GM12878 (cell line): ENCODE data around the gene CYP24A1. TPM values are rescaled to one million over a fixed set of nuclear protein-coding genes. Genes with fewer than 3 reads are reported as not detected.

ENCODE experiments used
- ATAC-seq: fragments of 200-7000 bp; cut with Tn5 transposase; 3 replicates; pipeline ENCODE4 v1.9.1; 2020; ENCODE audit warnings: mild to moderate bottlenecking, moderate library complexity
- BruUV-seq: library from RNA; stranded (reverse); fragments of 400-500 nt; replicated peaks from 2 replicates; lab custom pipeline; 2021; lab: Mats Ljungman, UMichigan
- CTCF ChIA-PET: fragments of 300-600 bp; sonication (Branson Sonifier 250); formaldehyde crosslinking; extraction: SDS; loops from one replicate; lab custom pipeline; 2021; ENCODE audit warnings: inconsistent platforms; lab: Yijun Ruan, JAX
- POLR2A ChIA-PET: fragments of 350-600 bp; formaldehyde crosslinking; extraction: SDS; loops from one replicate; lab custom pipeline; 2021; ENCODE audit warnings: inconsistent platforms; lab: Charles Lee
- RAD21 ChIA-PET: fragments of 300-600 bp; sonication (Branson Sonifier 250); formaldehyde crosslinking; loops from one replicate; lab custom pipeline; 2023; ENCODE audit warnings: antibody characterized with exemption; ENCODE audit not compliant: unreplicated experiment; lab: Charles Lee
- SMC1A ChIA-PET: fragments of 300-600 bp; sonication (Branson Sonifier 250); formaldehyde crosslinking; loops from one replicate; lab custom pipeline; 2023; ENCODE audit not compliant: unreplicated experiment, uncharacterized antibody; lab: Charles Lee
- DNase-seq: peaks from one replicate; pipeline ENCODE4 v3.0.0-alpha.2; 2011; ENCODE audit warnings: low read depth, low spot score
- FAIRE-seq: peaks from 3 replicates; lab custom pipeline; 2011; peaks lifted over from hg19 to GRCh38; lab: Jason Lieb, UNC
- H2AFZ ChIP-seq: 2 replicates; pipeline ENCODE4 v1.6.0; 2011; ENCODE audit warnings: low read depth, low read length, control low read depth; ENCODE audit not compliant: control insufficient read depth
- H3K27ac ChIP-seq: 2 replicates; pipeline ENCODE4 v1.5.1; 2011; ENCODE audit warnings: control low read depth; ENCODE audit not compliant: control insufficient read depth, insufficient read depth
- H3K27me3 ChIP-seq, 2 experiments: replicated peaks in 1 of 2; 2 replicates each; pipeline versions ENCODE4 v1.6.0 to v1.6.1; 2011; ENCODE audit warnings: low read length in 1 of 2; ENCODE audit not compliant: control insufficient read depth in 2 of 2, insufficient read depth in 2 of 2
- H3K36me3 ChIP-seq, 2 experiments: 2 replicates each; pipeline ENCODE4 v1.5.1; 2011; ENCODE audit warnings: low read length in 1 of 2; ENCODE audit not compliant: control insufficient read depth in 2 of 2, insufficient read depth in 2 of 2
- H3K4me1 ChIP-seq: 2 replicates; pipeline ENCODE4 v1.6.1; 2011; ENCODE audit warnings: mild to moderate bottlenecking, low read length, moderate library complexity, mixed read lengths; ENCODE audit not compliant: control insufficient read depth, insufficient read depth
- H3K4me2 ChIP-seq: 2 replicates; pipeline ENCODE4 v1.6.0; 2011; ENCODE audit warnings: control low read depth; ENCODE audit not compliant: control insufficient read depth, insufficient read depth
- H3K4me3 ChIP-seq: fragments of 200-600 bp; sonication (generic); 2 replicates; pipeline ENCODE4 v1.5.1; 2016
- H3K79me2 ChIP-seq: 2 replicates; pipeline ENCODE4 v1.6.0; 2011; ENCODE audit warnings: low read length; ENCODE audit not compliant: control insufficient read depth, insufficient read depth
- H3K9ac ChIP-seq: 2 replicates; pipeline ENCODE4 v1.8.0; 2011; ENCODE audit warnings: low read length, control low read depth, mixed read lengths; ENCODE audit not compliant: control insufficient read depth, insufficient read depth
- H3K9me3 ChIP-seq: replicated peaks from 3 replicates; pipeline ENCODE4 v1.5.1; 2011; ENCODE audit warnings: mild to moderate bottlenecking, low read length; ENCODE audit not compliant: control insufficient read depth, insufficient read depth
- H4K20me1 ChIP-seq: 2 replicates; pipeline ENCODE4 v1.6.0; 2011; ENCODE audit not compliant: control insufficient read depth, insufficient read depth
- ATF7 ChIP-seq: fragments of 450-650 bp; IDR thresholded peaks from 2 replicates; pipeline ENCODE4 v1.6.1; 2016; ENCODE audit warnings: low read depth, mild to moderate bottlenecking
- BACH1 ChIP-seq: fragments of 450-650 bp; IDR thresholded peaks from 2 replicates; pipeline ENCODE4 v1.6.1; 2017; ENCODE audit warnings: mild to moderate bottlenecking, borderline replicate concordance
- FOXM1 ChIP-seq: IDR thresholded peaks from 2 replicates; pipeline ENCODE4 v1.6.1; 2012; ENCODE audit warnings: low read depth, mild to moderate bottlenecking, inconsistent platforms, low read length, moderate library complexity
- GABPA ChIP-seq: IDR thresholded peaks from 2 replicates; pipeline ENCODE4 v1.6.1; 2014; ENCODE audit warnings: antibody characterized with exemption, low read depth, mild to moderate bottlenecking, inconsistent platforms
- IKZF2 ChIP-seq, 2 experiments: fragments of 450-650 bp; IDR thresholded peaks; 2 replicates each; pipeline ENCODE4 v1.6.1; 2017; ENCODE audit warnings: mild to moderate bottlenecking in 2 of 2, moderate library complexity in 2 of 2
- KDM1A ChIP-seq: fragments of 200-600 bp; sonication (generic); IDR thresholded peaks from 2 replicates; pipeline ENCODE4 v1.6.1; 2016; ENCODE audit warnings: borderline replicate concordance
- MXI1 ChIP-seq: fragments of 150-350 bp; IDR thresholded peaks from 2 replicates; pipeline ENCODE4 v1.6.1; 2011; ENCODE audit warnings: low read depth, mild to moderate bottlenecking, inconsistent platforms, low read length, improper control_type of control experiment
- NFXL1 ChIP-seq: fragments of 450-650 bp; IDR thresholded peaks from 2 replicates; pipeline ENCODE4 v1.6.1; 2017; ENCODE audit warnings: antibody characterized with exemption, mild to moderate bottlenecking, borderline replicate concordance
- POU2F2 ChIP-seq: IDR thresholded peaks from 3 replicates; pipeline ENCODE4 v1.6.1; 2011; ENCODE audit warnings: low read depth, mild to moderate bottlenecking, low read length, borderline replicate concordance
- RELA ChIP-seq: fragments of 450-650 bp; IDR thresholded peaks from 2 replicates; pipeline ENCODE4 v1.8.0; 2014; ENCODE audit warnings: borderline replicate concordance; ENCODE audit not compliant: partially characterized antibody
- TCF7 ChIP-seq: IDR thresholded peaks from 2 replicates; pipeline ENCODE4 v1.6.1; 2014; ENCODE audit warnings: antibody characterized with exemption, borderline replicate concordance
- ZBTB33 ChIP-seq: fragments of 450-650 bp; IDR thresholded peaks from 2 replicates; pipeline ENCODE4 v1.6.1; 2017; ENCODE audit warnings: mild to moderate bottlenecking
- ZNF622 ChIP-seq: fragments of 450-650 bp; IDR thresholded peaks from 2 replicates; pipeline ENCODE4 v1.6.1; 2017; ENCODE audit warnings: mild to moderate bottlenecking, inconsistent platforms
- WGBS: methylation state at CpG from one replicate; pipeline ENCODE4 v1.1.6; 2016; ENCODE audit warnings: low lambda C conversion rate; ENCODE audit not compliant: insufficient replicate concordance, insufficient coverage; ENCODE audit errors: missing lambda C conversion rate; 5-methylcytosine and 5-hydroxymethylcytosine counted together
- in situ Hi-C: fragments of 300-500 bp; cut with MboI; formaldehyde crosslinking; loops from 9 replicates; pipeline ENCODE4 v1.14.3; 2018; ENCODE audit warnings: mixed read lengths
- intact Hi-C: fragments of 100-400 bp; cut with micrococcal nuclease; formaldehyde crosslinking; loops from one replicate; pipeline ENCODE4 v1.14.2; 2022; ENCODE audit not compliant: unreplicated experiment
- polyA plus RNA-seq, 11 experiments: library from polyadenylated mRNA; depleted of rRNA in 4 of 11; unstranded in 6 of 11; stranded (reverse) in 5 of 11; fragments of >200 nt; fragmentation: Nextera tagmentation in 4 of 11; fragmentation: Illumina TruSeq in 1 of 11; extraction: Ambion mirVana in 4 of 11; extraction: Trizol in 1 of 11; gene quantifications; 1 replicate in 1 of 11; 2 replicates in 10 of 11; pipeline versions ENCODE4 v1.2.1 to v1.2.3, GENCODE V29; 2011 to 2016; ENCODE audit warnings: inconsistent platforms in 2 of 11, missing spikeins in 2 of 11, low read depth in 1 of 11
- total RNA-seq, 4 experiments: library from RNA; depleted of rRNA in 3 of 4; stranded (reverse); fragments of >200 nt in 3 of 4; fragmentation: Illumina TruSeq in 1 of 4; extraction: Trizol in 1 of 4; gene quantifications; 2 replicates each; pipeline versions ENCODE4 v1.2.1 to v1.2.3, GENCODE V29; 2013 to 2021
- TF ChIP-seq, protein P1 (sequence below): fragments of 150-350 bp; IDR thresholded peaks from 2 replicates; pipeline ENCODE4 v1.6.1; 2014; ENCODE audit warnings: mild to moderate bottlenecking, low read depth, low read length
- TF ChIP-seq, protein P2 (sequence below): IDR thresholded peaks from 2 replicates; pipeline ENCODE4 v1.6.1; 2012; ENCODE audit warnings: low read length, inconsistent platforms
- TF ChIP-seq, protein P3 (sequence below): fragments of 450-650 bp; IDR thresholded peaks from 2 replicates; pipeline ENCODE4 v1.6.1; 2018; ENCODE audit warnings: borderline replicate concordance, mild to moderate bottlenecking; ENCODE audit not compliant: partially characterized antibody

CYP24A1 gene
- total and polyA plus RNA-seq, 10 of the 15 experiments (the other 5 are each of a cell fraction or from before 2014, with no cell fraction given), result 0.69 TPM; not detected in 9

DNA sequence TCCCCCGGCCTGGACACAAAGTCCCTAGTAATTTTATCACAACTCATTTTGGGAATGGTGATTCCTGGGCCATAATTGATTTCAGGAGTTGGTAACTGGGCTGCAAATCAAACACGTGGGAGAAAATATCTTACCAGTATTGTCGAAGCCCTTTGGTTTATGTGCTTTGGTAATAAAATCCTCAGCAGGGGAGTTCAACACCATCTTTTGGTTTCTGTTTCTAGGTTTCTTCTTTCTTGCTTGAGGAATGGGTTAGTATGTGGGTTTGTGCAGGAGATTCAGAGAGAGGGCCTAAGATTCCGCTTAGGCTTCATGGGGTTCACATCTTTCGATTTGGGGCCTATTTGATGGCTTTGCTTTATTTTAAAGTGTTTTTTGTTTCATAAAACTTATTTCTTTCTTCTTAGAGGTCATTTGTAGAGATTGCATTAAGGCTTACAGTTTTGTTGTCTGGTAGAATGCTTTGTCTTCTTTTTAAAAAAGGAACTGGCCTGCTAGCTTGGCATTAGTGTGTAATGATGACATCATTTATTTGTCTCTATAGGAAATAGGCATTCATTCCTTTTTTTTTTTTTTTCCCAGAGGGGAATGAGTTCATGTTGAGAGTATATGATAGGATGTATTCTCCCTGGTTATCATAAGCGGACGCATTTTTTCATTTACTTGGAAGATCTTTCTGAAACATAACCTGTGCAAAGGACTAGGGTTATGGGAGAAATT lies 45.8 kb downstream of the CYP24A1 start:
- RAD21 ChIA-PET, result no interaction called here
- H3K9me3 ChIP-seq, result no peaks in the 10 kb centered on the region; the same call in 2 of the 3 replicates
- in situ Hi-C loops, result no loop called here
- no peak overlapping the region for H3K9ac ChIP-seq
- no peaks in the 10 kb centered on the region for H3K79me2 ChIP-seq
- no peak overlapping the region for H3K4me2 ChIP-seq
- no peaks in the 10 kb centered on the region for H3K36me3 ChIP-seq
- intact Hi-C loops, result no loop called here
- H3K4me3 ChIP-seq, result no peak overlapping the region
- POLR2A ChIA-PET, result interaction anchor here (0.6 kb wide), 1 partner anchor 343 kb away, joined by 4 read pairs; no protein-coding TSS in a partner anchor
- no peak for DNase-seq
- SMC1A ChIA-PET, result interaction anchor here (1.3 kb wide), 1 partner anchor 71 kb away, joined by 3 read pairs; no protein-coding TSS in a partner anchor
- TF ChIP-seq ZNF622 (no peak), ATF7 (peak; percentile 62), ZBTB33 (no peak), FOXM1 (no peak), IKZF2 (IDR thresholded peaks at IDR 0.05) (no peak), RELA (no peak), TCF7 (no peak), BACH1 (no peak), KDM1A (no peak), POU2F2 (no peak), MXI1 (no peak), GABPA (no peak), NFXL1 (peak; percentile 60; the same call in 1 of the 2 replicates)
- TF ChIP-seq, protein P1, sequence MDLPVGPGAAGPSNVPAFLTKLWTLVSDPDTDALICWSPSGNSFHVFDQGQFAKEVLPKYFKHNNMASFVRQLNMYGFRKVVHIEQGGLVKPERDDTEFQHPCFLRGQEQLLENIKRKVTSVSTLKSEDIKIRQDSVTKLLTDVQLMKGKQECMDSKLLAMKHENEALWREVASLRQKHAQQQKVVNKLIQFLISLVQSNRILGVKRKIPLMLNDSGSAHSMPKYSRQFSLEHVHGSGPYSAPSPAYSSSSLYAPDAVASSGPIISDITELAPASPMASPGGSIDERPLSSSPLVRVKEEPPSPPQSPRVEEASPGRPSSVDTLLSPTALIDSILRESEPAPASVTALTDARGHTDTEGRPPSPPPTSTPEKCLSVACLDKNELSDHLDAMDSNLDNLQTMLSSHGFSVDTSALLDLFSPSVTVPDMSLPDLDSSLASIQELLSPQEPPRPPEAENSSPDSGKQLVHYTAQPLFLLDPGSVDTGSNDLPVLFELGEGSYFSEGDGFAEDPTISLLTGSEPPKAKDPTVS, result no peak
- TF ChIP-seq, protein P2, sequence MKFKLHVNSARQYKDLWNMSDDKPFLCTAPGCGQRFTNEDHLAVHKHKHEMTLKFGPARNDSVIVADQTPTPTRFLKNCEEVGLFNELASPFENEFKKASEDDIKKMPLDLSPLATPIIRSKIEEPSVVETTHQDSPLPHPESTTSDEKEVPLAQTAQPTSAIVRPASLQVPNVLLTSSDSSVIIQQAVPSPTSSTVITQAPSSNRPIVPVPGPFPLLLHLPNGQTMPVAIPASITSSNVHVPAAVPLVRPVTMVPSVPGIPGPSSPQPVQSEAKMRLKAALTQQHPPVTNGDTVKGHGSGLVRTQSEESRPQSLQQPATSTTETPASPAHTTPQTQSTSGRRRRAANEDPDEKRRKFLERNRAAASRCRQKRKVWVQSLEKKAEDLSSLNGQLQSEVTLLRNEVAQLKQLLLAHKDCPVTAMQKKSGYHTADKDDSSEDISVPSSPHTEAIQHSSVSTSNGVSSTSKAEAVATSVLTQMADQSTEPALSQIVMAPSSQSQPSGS, result no peak
- TF ChIP-seq, protein P3, sequence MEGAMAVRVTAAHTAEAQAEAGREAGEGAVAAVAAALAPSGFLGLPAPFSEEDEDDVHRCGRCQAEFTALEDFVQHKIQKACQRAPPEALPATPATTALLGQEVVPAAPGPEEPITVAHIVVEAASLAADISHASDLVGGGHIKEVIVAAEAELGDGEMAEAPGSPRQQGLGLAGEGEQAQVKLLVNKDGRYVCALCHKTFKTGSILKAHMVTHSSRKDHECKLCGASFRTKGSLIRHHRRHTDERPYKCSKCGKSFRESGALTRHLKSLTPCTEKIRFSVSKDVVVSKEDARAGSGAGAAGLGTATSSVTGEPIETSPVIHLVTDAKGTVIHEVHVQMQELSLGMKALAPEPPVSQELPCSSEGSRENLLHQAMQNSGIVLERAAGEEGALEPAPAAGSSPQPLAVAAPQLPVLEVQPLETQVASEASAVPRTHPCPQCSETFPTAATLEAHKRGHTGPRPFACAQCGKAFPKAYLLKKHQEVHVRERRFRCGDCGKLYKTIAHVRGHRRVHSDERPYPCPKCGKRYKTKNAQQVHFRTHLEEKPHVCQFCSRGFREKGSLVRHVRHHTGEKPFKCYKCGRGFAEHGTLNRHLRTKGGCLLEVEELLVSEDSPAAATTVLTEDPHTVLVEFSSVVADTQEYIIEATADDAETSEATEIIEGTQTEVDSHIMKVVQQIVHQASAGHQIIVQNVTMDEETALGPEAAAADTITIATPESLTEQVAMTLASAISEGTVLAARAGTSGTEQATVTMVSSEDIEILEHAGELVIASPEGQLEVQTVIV, result no peak
- TF ChIP-seq, all 136 proteins: peak for 2
- Histone ChIP-seq H3K27me3 (no peaks in the 10 kb centered on the region), H3K27ac (no peak overlapping the region), H3K4me1 (no peaks in the 10 kb centered on the region), H2AFZ (no peak overlapping the region), H4K20me1 (no peaks in the 10 kb centered on the region)
- 58% methylated on average over 6 of the region's 7 CpGs for WGBS
- CTCF ChIA-PET, result interaction anchor here (0.8 to 1.0 kb wide), 2 partner anchors 17 to 23 kb away, joined by 3 to 4 read pairs; no protein-coding TSS in a partner anchor
- ATAC-seq (no peak), FAIRE-seq (no peak)
- BruUV-seq, result no TSS peak
